ENCODE data around the gene DUSP3. TPM values are rescaled to one million over a fixed set of nuclear protein-coding genes. Genes with fewer than 3 reads are reported as not detected.

The DUSP3 gene
- total RNA-seq, 1 donor from 2014 or later = 36.4 TPM

DNA sequence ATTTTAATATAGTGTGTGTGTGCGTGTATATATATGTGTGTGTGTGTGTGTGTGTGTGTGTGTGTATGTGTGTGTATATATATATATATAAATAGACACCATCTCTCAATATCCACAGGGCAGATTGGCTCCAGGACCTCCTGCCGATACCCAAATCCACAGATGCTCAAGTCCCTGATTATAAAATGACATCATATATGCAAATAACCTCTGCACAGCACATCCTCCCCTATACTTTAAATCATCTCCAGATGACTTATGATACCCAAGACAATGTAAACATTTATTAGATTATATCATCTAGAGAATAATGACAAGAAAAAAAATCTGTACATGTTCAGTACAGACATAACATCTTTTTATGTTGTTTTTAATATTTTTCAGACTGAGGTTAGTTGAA lies 7.8 kb downstream of the DUSP3 start:
- TF ChIP-seq, protein P1, sequence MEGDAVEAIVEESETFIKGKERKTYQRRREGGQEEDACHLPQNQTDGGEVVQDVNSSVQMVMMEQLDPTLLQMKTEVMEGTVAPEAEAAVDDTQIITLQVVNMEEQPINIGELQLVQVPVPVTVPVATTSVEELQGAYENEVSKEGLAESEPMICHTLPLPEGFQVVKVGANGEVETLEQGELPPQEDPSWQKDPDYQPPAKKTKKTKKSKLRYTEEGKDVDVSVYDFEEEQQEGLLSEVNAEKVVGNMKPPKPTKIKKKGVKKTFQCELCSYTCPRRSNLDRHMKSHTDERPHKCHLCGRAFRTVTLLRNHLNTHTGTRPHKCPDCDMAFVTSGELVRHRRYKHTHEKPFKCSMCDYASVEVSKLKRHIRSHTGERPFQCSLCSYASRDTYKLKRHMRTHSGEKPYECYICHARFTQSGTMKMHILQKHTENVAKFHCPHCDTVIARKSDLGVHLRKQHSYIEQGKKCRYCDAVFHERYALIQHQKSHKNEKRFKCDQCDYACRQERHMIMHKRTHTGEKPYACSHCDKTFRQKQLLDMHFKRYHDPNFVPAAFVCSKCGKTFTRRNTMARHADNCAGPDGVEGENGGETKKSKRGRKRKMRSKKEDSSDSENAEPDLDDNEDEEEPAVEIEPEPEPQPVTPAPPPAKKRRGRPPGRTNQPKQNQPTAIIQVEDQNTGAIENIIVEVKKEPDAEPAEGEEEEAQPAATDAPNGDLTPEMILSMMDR (IDR thresholded peaks at IDR 0.05) = no peak
- no peaks in the 10 kb centered on the region for H3K9me3 Mint-ChIP-seq (ENCODE audit: unreplicated experiment)
- H3K4me3 Mint-ChIP-seq (ENCODE audit: unreplicated experiment) = no peak overlapping the region

DNA sequence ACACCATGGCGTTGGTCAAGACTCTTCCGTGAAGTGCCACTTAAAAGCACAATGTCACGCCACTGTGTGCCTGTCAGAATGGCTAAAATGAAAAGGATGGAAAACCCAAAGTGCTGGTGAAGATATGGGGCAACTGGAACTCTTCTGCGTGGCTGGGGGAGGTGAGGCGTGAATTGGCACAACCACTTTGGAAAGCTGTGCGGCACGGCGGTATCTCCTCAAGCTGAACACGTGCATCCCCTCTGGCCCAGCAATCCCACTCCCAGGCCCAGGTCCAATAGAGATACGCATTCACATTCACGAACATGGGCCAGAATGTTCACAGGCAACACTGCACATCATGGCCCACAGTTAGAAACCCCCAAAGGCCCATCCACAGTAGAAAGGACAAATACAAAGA lies 8.9 kb downstream of the DUSP3 start:
- DNase-seq (ENCODE audit: extremely low spot score, unreplicated experiment) = no peak
- no peaks in the 10 kb centered on the region for H3K9me3 Mint-ChIP-seq (ENCODE audit: unreplicated experiment)
- no peaks in the 10 kb centered on the region for H3K4me1 Mint-ChIP-seq (ENCODE audit: unreplicated experiment)
- TF ChIP-seq, protein P1 (IDR thresholded peaks at IDR 0.05) = no peak
- no peak overlapping the region for H3K27ac Mint-ChIP-seq (ENCODE audit: unreplicated experiment)
- H3K27me3 Mint-ChIP-seq (ENCODE audit: unreplicated experiment) = no peaks in the 10 kb centered on the region
- no peak overlapping the region for H3K4me3 Mint-ChIP-seq (ENCODE audit: unreplicated experiment)
- peaks cover 47% of the 10 kb centered on the region for H3K36me3 Mint-ChIP-seq (ENCODE audit: unreplicated experiment)

More for the DNA sequence above, 7.8 kb downstream of the DUSP3 start:
- no peaks in the 10 kb centered on the region for H3K27me3 Mint-ChIP-seq (ENCODE audit: unreplicated experiment)
- H3K4me1 Mint-ChIP-seq (ENCODE audit: unreplicated experiment) = no peaks in the 10 kb centered on the region
- no peak overlapping the region for H3K27ac Mint-ChIP-seq (ENCODE audit: unreplicated experiment)
- H3K36me3 Mint-ChIP-seq (ENCODE audit: unreplicated experiment) = peaks cover 47% of the 10 kb centered on the region
- no peak for DNase-seq (ENCODE audit: extremely low spot score, unreplicated experiment)

DNA sequence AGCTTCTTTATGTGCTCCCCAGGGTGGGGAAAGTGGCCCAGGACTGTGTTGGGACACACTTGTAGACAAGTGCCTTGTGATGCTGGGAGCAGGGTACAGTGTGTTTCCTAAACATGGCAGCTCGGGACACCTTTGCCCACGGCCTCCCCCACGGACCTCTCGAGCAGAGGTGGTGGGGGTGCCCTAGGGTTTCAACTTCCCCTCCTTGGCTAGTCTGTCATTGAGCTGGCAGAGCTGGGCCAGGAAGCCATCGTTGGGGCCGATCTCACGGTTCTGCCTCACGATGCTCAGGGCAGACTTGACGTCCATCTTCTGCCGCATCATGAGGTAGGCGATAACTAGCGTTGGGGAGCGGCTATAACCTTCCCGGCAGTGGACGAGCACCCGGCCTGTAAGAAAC lies 9.4 kb downstream of the DUSP3 start:
- Mint-ChIP-seq H3K27ac (ENCODE audit: unreplicated experiment) (no peak overlapping the region), H3K4me1 (ENCODE audit: unreplicated experiment) (no peaks in the 10 kb centered on the region), H3K36me3 (ENCODE audit: unreplicated experiment) (peaks cover 47% of the 10 kb centered on the region), H3K9me3 (ENCODE audit: unreplicated experiment) (no peaks in the 10 kb centered on the region), H3K4me3 (ENCODE audit: unreplicated experiment) (no peak overlapping the region), H3K27me3 (ENCODE audit: unreplicated experiment) (no peaks in the 10 kb centered on the region)
- DNase-seq (ENCODE audit: extremely low spot score, unreplicated experiment) = no peak
- TF ChIP-seq, protein P1 (IDR thresholded peaks at IDR 0.05) = no peak

DNA sequence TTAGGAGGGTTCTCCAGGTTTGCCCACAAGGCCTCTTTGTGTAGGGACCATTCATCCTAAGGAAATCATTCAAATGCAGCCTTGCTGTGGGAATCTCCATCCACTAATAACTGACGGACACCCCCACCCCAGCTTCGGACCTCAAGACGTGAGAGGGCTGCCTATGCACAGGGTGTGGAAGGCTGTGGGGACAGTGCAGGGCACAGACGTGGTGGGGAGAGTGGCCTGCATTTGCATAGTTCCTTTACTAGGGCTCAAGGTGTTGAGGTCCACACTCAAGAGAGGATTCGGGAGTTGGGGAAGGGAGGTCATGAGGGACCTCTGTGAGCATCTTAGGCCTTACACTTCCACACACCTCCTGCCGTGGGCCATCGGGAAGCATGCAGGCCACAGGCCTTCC lies 9.8 kb downstream of the DUSP3 start:
- no peak for DNase-seq (ENCODE audit: extremely low spot score, unreplicated experiment)
- H3K4me1 Mint-ChIP-seq (ENCODE audit: unreplicated experiment) = no peaks in the 10 kb centered on the region
- H3K36me3 Mint-ChIP-seq (ENCODE audit: unreplicated experiment) = peaks cover 43% of the 10 kb centered on the region
- TF ChIP-seq, protein P1 (IDR thresholded peaks at IDR 0.05) = no peak
- no peaks in the 10 kb centered on the region for H3K27me3 Mint-ChIP-seq (ENCODE audit: unreplicated experiment)
- no peak overlapping the region for H3K4me3 Mint-ChIP-seq (ENCODE audit: unreplicated experiment)
- H3K9me3 Mint-ChIP-seq (ENCODE audit: unreplicated experiment) = no peaks in the 10 kb centered on the region
- H3K27ac Mint-ChIP-seq (ENCODE audit: unreplicated experiment) = no peak overlapping the region

DNA sequence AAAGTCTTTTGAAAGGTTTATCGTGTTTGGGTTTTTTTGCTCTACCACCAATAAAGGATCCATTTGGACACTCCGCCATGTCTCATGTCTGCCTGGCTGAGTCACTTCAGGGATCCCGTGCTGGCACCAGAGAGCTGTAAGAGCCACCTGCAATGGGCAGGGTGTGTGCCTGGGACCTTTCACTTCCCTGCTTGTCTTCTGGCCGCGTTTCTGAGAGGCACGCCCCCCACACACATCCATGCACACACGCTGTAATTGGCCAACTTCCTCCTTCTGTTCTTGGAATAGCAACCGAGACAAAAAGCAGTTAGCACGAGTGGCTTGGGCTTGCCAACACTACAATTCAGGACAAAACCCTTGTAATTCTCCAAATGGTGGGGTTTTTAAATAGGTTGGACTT lies 10.4 kb downstream of the DUSP3 start:
- Mint-ChIP-seq H3K9me3 (ENCODE audit: unreplicated experiment) (no peaks in the 10 kb centered on the region), H3K4me3 (ENCODE audit: unreplicated experiment) (no peak overlapping the region), H3K36me3 (ENCODE audit: unreplicated experiment) (peaks cover 40% of the 10 kb centered on the region), H3K27ac (ENCODE audit: unreplicated experiment) (no peak overlapping the region), H3K27me3 (ENCODE audit: unreplicated experiment) (no peaks in the 10 kb centered on the region), H3K4me1 (ENCODE audit: unreplicated experiment) (no peaks in the 10 kb centered on the region)
- no peak for DNase-seq (ENCODE audit: extremely low spot score, unreplicated experiment)
- TF ChIP-seq, protein P1 (IDR thresholded peaks at IDR 0.05) = no peak
